ENCODE measurements around the gene MROH7. TPM values are rescaled to one million over a fixed set of nuclear protein-coding genes. Genes with fewer than 3 reads are reported as not detected.
"Not testable (repeated sequence)": the region's sequence is repeated elsewhere in the genome, so short reads cannot be mapped to it uniquely, and the experiment has no call there.

The MROH7 gene
- total RNA-seq, 1 donor from 2014 or later, result 0.19 TPM

DNA sequence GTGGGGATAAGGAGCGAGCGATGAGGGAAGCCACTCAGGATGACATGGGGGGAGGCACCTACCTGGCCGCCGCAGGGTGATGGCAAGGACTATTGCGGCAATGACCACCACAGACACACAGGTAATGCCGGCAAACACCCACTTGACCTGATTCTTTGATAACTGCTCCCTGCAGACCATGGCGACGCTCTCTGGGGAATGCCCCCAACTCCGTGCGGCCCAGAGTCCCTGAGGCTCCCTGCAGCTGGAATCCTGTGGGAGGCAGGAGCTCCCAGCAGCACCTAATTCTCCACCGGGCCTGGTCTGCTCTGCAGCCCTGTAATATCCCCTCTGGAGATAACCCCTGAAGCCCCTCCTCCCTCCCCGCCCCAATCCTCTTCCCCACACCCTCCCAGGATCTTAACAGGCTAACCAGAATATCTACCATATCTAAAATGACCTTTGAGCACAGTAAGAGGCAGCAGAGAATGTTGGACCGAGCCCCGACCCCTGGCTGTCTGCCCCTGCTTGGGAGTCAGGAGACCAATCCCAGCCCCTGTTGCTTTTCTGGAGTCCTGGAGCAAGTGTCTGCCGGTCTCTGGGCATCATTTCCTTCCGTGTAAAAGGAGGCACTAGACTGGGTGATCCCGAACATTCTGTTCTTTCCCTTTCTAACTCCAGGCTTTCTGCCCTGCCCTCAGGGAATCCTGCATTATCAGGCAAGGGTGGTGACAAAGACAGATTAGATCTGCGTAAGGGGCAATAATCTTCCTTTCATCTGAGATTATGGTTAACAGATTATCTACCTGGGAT lies 18.2 kb upstream of the MROH7 start, which contains the start of gene FAM151A:
Gene FAM151A (minus strand): TSS at position 310 of the 792 bp plus-strand sequence. CDS start 130 bp downstream, at position 180.
- no peaks in the 10 kb centered on the region for H3K9me3 Mint-ChIP-seq
- peaks cover 12% of the 10 kb centered on the region for H3K27me3 Mint-ChIP-seq
- H3K27ac Mint-ChIP-seq, result no peak within 1 kb of the TSS
- H3K4me3 Mint-ChIP-seq, result no peak within 1 kb of the TSS
- peaks cover 10% of the 10 kb centered on the region for H3K4me1 Mint-ChIP-seq (ENCODE audit: unreplicated experiment)
- DNase-seq (ENCODE audit: extremely low spot score, unreplicated experiment), result no peak
- TF ChIP-seq, protein P1, sequence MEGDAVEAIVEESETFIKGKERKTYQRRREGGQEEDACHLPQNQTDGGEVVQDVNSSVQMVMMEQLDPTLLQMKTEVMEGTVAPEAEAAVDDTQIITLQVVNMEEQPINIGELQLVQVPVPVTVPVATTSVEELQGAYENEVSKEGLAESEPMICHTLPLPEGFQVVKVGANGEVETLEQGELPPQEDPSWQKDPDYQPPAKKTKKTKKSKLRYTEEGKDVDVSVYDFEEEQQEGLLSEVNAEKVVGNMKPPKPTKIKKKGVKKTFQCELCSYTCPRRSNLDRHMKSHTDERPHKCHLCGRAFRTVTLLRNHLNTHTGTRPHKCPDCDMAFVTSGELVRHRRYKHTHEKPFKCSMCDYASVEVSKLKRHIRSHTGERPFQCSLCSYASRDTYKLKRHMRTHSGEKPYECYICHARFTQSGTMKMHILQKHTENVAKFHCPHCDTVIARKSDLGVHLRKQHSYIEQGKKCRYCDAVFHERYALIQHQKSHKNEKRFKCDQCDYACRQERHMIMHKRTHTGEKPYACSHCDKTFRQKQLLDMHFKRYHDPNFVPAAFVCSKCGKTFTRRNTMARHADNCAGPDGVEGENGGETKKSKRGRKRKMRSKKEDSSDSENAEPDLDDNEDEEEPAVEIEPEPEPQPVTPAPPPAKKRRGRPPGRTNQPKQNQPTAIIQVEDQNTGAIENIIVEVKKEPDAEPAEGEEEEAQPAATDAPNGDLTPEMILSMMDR (conservative IDR thresholded peaks at IDR 0.05), result no peak
- H3K36me3 Mint-ChIP-seq, result no peaks in the 10 kb centered on the region

DNA sequence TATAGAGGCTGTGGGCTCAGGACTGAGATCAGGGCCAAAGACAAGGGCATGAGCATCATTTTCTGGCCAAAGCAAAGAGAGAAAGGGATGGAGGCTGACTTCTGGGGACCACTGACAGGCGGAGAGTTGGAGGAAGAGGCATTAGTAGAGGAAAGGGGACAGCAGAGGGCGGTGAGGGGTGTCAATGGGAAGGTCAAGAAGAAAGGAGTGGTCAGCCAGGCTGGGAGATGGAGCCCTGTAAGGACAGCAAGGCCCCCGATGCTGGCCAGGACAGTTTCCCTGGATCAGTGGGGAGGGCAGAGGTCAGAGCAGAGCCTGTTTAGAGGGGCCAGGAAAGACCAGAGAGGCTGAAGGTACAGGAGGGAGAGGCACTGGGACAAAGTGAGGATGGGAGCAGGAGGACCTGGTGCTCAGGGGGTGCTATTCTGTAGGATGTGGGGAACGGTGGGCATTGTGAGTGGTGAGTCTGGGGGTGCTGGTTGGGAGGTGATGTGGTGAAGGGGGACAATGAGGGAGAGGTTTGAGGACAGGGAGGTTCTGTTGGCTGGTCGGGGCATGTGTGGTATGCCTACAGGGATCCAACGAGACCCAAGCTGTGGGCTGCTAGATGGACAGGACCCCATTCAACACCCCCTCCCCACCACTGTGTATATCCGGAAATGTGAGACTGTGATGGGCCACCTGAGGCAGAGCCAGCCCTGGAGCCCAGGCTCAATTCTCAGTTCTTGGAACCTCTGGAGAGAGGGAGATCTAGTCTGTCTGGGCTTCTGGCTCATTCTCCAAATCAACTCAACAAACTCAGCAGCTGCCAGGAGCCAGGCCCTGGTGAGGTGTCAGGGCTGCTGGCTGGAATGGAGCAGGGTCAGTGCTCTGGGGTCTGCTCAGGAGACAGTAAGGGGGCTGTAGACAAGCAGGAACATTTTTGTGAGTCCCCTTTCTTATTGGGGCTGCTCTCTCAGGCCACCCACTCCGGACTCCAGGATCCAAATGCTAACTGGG lies 16.8 kb upstream of the MROH7 start:
- peaks cover 12% of the 10 kb centered on the region for H3K27me3 Mint-ChIP-seq
- no peaks in the 10 kb centered on the region for H3K9me3 Mint-ChIP-seq
- H3K4me1 Mint-ChIP-seq (ENCODE audit: unreplicated experiment), result peaks cover 7% of the 10 kb centered on the region
- H3K27ac Mint-ChIP-seq, result no peak overlapping the region
- TF ChIP-seq, protein P1 (conservative IDR thresholded peaks at IDR 0.05), result no peak
- DNase-seq (ENCODE audit: extremely low spot score, unreplicated experiment), result no peak
- no peaks in the 10 kb centered on the region for H3K36me3 Mint-ChIP-seq
- H3K4me3 Mint-ChIP-seq, result no peak overlapping the region

DNA sequence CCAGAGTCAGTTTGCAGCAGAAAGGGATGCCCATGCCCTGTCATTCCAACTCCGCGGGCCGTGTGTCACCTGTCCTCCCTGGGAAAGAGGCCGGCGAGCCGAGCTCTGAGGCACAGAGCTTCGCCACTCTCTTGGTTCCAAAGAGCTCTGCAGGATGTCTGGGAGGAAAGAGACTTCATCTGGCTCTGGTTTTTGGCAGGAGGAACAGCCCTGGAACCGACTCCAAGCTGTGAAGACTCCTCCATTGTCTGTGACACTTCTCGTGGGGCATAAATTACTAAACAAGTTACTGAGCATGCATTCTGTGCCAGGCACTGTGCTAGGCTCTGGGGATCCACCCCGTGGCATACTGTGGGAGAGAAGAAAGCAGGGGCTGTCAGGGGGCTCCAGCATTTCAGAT lies 14.4 kb upstream of the MROH7 start:
- DNase-seq (ENCODE audit: extremely low spot score, unreplicated experiment), result no peak
- no peaks in the 10 kb centered on the region for H3K36me3 Mint-ChIP-seq
- H3K4me3 Mint-ChIP-seq, result no peak overlapping the region
- H3K27me3 Mint-ChIP-seq, result peaks cover 12% of the 10 kb centered on the region
- TF ChIP-seq, protein P1 (conservative IDR thresholded peaks at IDR 0.05), result no peak
- H3K4me1 Mint-ChIP-seq (ENCODE audit: unreplicated experiment), result peaks cover 4% of the 10 kb centered on the region
- H3K9me3 Mint-ChIP-seq, result no peaks in the 10 kb centered on the region
- H3K27ac Mint-ChIP-seq, result no peak overlapping the region

DNA sequence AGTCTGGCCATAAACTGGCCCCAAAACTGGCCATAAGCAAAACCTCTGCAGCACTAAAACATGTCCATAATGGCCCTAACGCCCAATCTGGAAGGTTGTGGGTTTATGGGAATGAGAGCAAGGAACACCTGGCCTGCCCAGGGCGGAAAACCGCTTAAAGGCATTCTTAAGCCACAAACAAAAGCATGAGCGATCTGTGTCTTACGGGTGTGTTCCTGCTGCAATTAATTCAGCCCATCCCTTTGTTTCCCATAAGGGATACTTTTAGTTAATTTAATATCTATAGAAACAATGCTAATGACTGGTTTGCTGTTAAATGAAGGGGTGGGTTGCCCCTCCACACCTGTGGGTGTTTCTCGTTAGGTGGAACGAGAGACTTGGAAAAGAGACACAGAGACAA lies 5.8 kb upstream of the MROH7 start:
- not testable (repeated sequence) for H3K27ac Mint-ChIP-seq; H3K4me3 Mint-ChIP-seq; H3K4me1 Mint-ChIP-seq (ENCODE audit: unreplicated experiment); H3K36me3 Mint-ChIP-seq; H3K9me3 Mint-ChIP-seq; DNase-seq (ENCODE audit: extremely low spot score, unreplicated experiment); H3K27me3 Mint-ChIP-seq

DNA sequence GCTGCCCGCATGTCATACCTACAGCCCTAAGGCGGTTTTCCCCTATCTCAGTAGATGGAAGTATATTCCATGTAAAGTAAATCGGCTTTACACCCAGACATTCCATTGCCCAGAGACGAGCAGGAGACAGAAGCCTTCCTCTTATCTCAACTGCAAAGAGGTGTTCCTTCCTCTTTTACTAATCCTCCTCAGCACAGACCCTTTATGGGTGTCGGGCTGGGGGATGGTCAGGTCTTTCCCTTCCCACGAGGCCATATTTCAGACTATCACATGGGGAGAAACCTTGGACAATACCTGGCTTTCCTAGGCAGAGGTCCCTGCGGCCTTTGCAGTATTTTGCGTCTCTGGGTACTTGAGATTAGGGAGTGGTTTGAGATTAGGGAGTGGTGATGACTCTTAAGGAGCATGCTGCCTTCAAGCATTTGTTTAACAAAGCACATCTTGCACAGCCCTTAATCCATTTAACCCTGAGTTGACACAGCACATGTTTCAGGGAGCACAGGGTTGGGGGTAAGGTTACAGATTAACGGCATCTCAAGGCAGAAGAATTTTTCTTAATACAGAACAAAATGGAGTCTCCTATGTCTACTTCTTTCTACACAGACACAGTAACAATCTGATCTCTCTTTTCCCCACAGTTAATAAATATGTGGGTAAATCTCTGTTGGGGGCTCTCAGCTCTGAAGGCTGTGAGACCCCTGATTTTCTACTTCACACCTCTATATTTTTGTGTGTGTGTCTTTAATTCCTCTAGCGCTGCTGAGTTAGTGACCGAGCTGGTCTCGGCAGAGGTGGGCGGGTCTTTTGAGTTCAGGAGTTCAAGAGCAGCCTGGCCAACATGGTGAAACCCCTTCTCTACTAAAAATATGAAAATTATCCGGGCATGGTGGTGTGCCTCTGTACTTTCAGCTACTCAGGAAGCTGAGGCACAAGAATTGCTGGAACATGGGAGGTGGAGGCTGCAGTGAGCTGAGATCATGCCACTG lies 4.8 kb upstream of the MROH7 start:
- H3K9me3 Mint-ChIP-seq; H3K36me3 Mint-ChIP-seq; H3K27ac Mint-ChIP-seq; DNase-seq (ENCODE audit: extremely low spot score, unreplicated experiment); H3K27me3 Mint-ChIP-seq; H3K4me1 Mint-ChIP-seq (ENCODE audit: unreplicated experiment); H3K4me3 Mint-ChIP-seq: not testable (repeated sequence)

DNA sequence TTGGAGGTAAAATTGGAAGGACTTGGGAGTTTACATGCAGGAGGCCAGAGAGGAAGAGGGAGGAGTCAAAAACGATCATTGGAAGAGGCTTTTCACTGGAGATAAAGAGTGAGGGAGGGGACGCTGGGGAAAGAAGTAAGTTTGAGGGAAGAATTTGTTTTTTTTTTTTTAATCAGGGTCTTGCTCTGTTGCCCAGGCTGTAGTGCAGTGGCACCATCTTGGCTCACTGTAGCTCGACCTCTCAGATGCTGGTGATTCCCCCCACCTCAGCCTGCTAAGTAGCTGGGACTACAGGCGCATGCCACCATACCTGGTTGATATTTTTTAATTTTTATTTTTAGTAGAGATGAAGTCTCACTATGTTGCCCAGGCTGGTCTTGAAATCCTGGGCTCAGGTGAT lies 1.2 kb upstream of the MROH7 start:
- Mint-ChIP-seq H3K36me3 (no peaks in the 10 kb centered on the region), H3K9me3 (peaks cover 6% of the 10 kb centered on the region), H3K4me1 (ENCODE audit: unreplicated experiment) (peaks cover 8% of the 10 kb centered on the region), H3K27ac (no peak overlapping the region), H3K4me3 (no peak overlapping the region), H3K27me3 (no peaks in the 10 kb centered on the region)
- TF ChIP-seq, protein P1 (conservative IDR thresholded peaks at IDR 0.05), result no peak
- DNase-seq (ENCODE audit: extremely low spot score, unreplicated experiment), result no peak

Measured in type B pancreatic cell (in vitro differentiated cells).